HG02571 (cell line): ENCODE measurements around the gene PLCXD1.
"Not testable (repeated sequence)": the region's sequence is repeated elsewhere in the genome, so short reads cannot be mapped to it uniquely, and the experiment has no call there.

Experiments
- ATAC-seq: cut with Tn5 transposase; IDR thresholded peaks from one replicate; pipeline ENCODE4 v1.9.1; 2021; ENCODE audit warnings: mild to moderate bottlenecking, moderate library complexity; ENCODE audit not compliant: unreplicated experiment

Gene PLCXD1, protein sequence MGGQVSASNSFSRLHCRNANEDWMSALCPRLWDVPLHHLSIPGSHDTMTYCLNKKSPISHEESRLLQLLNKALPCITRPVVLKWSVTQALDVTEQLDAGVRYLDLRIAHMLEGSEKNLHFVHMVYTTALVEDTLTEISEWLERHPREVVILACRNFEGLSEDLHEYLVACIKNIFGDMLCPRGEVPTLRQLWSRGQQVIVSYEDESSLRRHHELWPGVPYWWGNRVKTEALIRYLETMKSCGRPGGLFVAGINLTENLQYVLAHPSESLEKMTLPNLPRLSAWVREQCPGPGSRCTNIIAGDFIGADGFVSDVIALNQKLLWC

DNA sequence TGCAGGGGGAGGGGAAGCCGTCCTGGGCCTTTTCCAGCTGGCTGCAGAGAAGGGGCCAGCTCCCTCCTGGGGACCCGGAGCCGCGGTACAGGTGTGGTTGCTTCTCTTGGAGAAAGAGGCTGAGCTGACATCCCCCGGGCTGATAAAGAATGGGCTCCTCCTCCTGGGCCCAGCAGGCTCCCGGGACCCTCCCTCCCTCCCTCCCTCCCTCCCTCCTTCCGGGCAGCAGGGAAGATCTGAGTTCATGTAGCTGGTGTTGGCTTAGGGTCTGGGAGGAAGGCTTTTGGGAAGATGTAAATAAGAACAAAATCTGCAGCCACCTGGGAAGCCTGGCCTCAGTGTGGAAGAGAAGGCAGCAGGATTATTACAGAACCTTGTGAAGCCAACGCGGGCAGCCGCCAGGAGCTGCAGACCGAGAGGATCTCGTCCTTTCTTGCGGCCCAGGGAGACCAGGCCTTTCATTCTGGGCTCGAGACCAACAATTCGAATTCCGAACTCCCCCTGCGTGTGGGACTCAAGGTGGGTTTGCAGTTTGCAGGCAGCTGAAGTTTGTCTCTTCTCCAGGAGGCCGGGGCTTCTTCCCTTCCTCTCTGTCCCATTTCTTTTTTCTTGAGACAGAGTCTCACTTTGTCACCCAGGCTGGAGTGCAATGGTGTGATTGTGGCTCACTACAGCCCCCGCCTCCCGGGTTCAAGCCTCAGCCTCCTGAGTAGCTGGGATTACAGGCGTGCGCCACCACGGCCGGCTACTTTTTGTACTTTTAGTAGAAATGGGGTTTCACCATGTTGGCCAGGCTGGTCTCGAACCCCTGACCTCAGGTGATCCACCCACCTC lies at the start of gene PLCXD1:
PLCXD1 (plus strand) TSS at position 216 of the 834 bp plus-strand sequence. CDS start 2,807 bp downstream, outside the sequence.
- ATAC-seq, result no peak

DNA sequence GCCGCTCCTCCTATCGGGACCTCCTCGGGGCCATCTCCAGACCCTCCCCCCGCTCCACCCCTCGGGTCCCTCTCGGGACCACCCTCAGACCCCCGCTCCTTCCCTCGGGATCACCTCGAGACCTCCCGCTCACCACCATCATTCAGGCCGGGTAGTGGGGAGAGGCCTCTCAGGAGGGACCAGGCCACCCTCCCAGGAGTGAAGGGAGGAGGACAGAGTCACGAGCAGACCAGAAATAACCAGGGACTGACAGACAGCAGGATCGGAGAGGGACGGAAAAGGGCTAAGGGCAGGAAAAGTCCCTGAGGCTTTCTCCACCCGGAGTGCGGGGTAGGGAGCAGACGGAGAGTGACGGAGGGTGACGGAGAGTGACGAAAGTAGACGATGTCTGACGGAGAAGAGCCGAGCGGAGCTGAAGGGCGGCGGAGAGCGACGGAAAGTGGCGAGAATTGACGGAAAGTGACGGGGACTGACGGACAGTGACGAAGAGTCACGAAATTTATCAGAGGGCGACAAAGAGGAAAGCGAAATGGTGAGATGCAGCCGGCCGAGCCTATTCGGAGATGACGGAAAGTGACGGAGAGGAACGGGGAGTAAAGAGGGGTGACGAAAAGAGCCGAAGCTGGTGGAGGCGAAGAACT lies 49.4 kb upstream of the PLCXD1 start:
- ATAC-seq, result peak; percentile 88

DNA sequence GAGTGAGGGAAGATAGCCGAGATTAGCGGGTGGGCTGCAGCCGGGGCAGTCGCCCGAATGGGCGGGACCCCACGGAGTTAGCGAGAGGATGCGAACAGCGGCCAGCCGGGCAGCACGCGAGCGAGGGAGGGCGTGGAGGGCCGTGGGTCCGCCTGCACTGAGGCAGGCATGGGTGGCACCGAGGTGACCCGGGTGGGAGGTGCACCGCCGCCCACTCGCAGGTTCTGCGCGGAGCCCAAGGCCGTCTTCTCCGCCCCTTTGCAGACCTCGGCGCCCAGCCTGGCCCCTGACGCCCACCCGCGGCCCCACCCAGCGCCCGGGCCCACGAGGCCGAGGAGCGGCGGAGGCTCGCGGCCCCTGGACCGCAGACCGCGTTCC lies 48.9 kb upstream of the PLCXD1 start:
- ATAC-seq, result peak; percentile 22

DNA sequence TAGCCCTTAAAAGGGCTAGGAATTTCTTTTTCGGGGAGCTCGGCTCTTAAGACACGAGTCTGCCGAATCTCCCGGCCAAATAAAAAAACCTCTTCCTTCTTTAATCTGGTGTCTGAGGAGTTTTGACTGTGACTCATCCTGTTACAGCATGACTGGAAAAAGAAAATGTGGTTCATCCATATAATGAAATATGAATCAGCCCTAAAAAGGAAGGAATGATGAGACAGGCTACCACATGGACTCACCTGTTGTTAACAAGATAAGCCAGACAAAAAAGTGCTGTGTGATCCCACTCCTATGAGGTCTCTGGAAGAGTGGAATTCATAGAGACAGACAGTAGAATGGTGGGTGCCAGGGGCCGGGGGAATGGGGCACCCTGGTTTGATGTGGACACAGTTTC lies 45.0 kb upstream of the PLCXD1 start:
- not testable (repeated sequence) for ATAC-seq

DNA sequence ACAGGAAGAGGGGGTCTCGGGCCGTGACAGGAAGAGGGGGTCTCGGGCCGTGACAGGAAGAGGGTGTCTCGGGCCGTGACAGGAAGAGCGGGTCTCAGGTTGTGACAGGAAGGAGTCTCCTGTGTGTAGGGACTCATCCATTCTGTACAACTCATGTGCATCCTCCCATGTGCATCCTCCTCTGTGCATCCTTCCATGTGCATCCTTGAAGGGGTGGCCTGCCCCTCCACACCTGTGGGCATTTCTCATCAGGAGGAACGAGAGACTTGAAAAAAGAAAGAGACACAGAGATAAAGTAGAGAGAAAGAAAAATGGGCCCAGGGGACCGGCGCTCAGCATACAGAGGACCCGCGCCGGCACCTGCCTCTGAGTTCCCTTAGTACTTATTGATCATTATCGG lies 30.2 kb upstream of the PLCXD1 start:
- ATAC-seq, result no peak

DNA sequence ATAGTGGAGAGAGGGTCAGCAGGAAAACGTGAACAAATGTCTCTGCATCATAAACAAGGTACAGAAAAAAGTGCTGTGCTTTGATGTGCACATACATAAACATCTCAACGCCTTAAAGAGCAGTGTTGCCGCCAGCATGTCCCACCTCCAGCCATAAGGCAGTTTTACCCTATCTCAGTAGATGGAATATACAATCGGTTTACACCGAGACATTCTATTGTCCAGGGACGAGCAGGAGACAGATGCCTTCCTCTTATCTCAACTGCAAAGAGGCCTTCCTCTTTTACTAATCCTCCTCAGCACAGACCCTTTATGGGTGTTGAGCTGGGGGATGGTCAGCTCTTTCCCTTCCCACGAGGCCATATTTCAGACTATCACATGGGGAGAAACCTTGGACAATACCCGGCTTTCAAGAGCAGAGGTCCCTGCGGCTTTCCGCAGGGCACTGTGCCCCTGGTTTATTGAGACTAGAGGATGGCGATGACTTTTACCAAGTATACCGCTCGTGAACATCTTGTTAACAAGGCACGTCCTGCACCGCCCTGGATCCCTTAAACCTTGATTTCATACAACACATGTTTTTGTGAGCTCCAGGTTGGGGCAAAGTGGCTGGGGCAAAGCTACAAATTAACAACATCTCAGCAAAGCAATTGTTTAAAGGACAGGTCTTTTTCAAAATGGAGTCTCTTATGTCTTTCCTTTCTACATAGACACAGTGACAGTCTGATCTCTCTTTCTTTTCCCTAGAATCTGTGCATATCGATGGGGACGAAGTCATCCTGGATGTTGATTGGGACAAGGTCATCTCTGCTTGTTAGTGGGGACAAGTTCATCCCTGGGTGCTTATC lies 29.6 kb upstream of the PLCXD1 start:
- ATAC-seq, result not testable (repeated sequence)

DNA sequence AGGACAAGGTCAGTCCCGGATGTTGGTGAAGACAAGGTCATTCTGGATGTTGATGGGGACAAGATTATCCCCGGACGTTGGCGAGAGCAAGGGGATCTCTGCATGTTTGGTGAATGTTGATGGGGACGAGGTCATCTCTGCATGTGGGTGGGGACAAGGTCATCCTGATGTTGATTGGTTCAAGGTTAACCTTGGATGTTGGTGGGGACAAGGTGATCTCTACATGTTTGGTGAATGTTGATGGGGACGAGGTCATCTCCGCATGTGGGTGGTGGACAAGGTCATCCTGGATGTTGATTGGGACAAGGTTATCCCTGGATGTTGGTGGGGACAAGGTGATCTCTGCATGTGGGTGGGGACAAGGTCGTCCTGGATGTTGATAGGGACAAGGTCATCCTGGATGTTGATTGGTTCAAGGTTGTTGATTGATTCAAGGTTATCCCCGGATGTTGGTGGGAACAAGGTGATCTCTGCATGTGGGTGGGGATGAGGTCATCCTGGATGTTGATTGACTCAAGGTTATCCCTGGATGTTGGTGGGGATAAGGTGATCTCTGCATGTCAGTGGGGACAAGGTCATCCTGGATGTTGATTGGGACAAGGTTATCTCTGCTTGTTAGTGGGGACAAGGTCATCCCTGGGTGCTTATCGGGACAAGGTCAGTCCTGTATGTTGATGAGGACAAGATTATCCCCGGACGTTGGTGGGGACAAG lies 28.8 kb upstream of the PLCXD1 start:
- ATAC-seq, result no peak

DNA sequence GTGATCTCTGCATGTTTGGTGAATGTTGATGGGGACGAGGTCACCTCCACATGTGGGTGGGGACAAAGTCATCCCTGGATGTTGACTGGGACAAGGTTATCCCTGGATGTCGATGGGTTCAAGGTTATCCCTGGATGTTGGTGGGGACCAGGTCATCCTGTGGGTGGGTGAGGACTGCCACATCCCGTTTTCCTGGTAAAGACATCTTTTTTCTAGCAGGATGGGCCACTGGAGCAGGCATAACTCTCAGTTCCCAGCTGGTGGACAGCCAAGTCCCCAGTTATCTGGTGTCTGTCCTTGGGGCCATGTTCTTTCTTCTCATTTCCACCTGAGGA lies 28.3 kb upstream of the PLCXD1 start:
- ATAC-seq, result no peak

DNA sequence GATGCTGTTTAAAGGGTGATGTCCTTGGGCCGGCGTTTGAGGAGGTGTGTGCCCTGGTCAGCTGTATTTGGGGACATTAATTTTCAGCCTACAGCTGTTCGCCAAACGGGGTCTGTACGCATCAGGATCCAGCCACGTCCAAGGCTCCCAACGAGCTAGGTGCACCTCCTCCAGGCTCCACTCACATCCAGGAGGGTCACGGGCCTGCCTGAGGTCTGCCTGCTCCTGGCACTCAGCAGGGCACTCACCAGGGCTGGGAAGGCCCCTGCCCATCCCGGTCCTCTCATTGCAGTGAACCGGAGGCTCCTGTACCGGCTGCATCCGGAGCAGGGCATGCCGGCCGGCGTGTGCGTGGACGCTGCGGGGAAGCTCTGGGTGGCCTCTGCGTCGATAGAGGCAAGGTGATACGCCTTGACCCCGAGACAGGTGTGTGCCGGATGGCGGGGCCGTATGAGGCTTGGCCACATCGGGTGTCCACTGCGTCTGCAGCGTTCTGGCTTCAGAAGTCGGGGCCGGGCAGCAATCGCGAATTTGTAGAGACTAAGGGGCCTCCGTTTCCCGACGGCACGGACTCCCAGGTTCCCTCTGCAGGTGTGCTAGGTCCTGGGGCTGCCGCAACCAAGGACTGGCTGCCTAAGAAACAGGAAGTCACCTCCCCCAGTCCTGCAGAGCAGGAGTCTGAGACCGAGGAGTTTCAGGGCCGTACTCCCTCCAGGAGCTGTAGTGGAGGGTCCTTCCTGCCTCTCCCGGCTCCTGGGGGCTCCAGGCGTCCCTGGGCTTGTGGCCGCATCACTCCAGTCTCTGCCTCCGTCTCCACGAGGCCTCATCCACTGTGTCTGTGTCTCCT lies 27.5 kb upstream of the PLCXD1 start:
- ATAC-seq, result no peak

DNA sequence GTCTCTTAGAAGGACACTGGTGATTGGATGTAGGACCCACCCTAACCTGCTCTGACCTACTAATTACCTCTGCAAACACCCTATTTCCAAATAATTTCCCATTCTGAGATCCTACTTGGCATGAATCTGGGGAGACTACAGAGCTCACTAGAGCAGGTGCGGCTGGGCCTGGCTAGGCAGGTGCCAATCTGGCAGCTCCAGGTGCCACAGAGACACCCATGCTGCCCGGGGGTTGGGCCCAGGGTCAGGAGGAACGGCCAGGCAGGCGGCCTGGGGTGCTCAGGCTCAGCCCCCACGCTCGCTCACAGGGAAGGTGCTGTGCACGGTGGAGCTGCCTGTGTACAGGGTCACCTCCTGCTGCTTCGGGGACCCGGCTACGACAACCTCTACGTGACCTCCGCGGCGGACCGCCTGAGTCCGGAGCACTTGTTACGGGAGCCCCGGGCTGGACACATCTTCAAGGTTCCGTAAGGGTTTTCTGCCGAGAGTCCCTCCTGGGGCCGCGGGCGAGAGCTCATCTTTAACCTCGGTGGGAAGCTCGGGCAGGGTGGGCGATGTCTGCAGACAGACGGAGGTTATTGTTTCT lies 26.5 kb upstream of the PLCXD1 start:
- no peak for ATAC-seq

DNA sequence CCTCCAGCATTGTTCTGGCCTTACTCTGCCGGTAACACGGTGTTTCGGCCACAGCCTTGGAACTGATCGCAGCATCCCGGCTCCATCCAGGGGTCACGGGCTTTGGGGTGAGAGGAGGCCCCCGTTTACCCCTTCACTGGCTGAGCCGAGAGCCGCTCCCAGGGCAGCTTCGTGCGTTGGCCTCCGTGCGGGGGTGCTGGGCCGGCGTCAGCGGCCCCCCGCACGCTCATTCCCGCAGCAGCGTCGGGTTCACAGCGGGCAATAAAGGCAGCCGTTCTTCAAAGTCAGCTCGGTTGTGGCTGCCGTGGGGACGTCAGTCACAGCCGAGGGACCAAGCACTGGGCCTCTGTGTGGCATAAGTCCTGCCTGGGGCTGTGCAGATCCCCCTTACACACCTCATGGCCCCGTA lies 25.3 kb upstream of the PLCXD1 start:
- no peak for ATAC-seq

DNA sequence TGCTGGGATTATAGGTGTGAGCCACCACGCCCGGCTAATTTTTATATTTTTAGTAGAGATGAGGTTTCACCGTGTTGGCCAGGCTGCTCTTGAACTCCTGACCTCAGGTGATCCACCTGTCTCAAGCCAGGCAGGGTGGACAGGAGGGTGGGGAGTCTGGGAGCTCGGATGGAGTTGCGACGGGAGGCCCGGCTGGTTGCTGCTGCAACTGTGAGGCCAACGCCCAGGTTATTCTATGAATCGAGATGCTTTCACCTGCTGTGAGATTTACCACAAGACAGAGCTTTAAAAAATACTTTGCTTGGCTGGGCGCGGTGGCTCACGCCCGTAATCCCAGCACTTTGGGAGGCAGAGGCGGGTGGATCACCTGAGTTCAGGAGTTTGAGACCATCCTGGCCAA lies 24.1 kb upstream of the PLCXD1 start:
- ATAC-seq, result not testable (repeated sequence)

DNA sequence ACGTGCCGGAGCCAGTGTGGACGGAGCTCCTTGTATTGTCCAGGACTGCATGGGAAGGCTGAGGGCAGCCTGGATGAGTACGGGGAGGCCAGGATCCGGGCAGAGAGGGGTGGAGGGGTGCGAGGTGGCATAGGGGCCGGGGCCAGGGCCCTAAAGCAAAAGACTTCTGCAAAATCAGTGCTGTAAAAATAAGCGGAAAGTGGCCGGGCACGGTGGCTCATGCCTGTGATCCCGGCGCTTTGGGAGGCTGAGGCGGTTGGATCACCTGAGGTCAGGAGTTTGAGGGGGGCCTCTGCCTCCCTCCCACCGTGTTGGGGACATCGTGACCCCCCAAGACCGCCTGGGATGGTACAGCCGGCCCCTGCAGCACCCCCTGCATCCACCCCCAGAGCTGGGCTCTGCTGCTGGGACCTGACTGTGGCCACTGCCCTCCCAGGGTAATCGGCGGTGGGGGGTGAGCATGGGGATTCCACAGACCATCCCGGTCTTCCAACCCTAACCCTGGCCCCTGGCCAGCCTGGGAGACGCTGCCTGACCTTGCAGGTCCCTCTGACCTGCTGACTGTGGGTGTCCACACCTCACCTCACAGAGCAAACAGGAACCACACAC lies 23.4 kb upstream of the PLCXD1 start:
- no peak for ATAC-seq

DNA sequence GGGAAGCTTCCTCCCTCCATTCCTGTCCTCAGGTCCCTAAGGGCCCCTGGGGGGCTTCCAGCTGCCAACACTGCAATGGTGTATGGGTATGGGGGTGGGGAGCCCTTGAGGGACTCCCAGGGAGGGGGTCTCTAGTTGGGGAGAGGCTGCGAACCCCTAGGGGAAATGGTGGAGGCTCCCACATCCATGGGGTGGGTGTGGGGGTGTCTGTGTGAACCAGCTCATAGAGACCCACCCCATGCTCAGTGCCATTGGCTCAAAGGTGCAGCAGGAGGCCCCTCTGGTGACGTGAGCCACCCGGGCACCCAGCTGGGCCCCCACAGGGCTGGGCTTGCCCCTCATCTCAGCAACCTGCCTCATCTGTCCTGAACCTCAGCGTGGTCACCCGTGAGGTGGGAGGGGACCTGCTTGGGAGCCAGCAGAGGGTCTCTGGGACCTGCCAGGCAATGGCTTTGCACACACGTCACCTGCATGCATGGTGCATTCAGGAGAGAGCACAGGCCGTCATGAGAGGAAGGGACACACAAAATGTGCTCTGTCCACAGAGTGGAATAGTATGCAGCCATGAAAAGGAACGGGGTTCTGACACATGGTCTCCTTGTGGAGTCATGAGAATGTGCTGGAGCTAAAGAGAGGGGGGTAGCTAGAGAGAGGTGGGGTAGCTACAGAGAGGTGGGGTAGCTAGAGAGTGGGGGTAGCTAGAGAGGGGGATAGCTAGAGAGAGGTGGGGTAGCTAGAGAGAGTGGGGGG lies 22.7 kb upstream of the PLCXD1 start:
- ATAC-seq, result no peak

DNA sequence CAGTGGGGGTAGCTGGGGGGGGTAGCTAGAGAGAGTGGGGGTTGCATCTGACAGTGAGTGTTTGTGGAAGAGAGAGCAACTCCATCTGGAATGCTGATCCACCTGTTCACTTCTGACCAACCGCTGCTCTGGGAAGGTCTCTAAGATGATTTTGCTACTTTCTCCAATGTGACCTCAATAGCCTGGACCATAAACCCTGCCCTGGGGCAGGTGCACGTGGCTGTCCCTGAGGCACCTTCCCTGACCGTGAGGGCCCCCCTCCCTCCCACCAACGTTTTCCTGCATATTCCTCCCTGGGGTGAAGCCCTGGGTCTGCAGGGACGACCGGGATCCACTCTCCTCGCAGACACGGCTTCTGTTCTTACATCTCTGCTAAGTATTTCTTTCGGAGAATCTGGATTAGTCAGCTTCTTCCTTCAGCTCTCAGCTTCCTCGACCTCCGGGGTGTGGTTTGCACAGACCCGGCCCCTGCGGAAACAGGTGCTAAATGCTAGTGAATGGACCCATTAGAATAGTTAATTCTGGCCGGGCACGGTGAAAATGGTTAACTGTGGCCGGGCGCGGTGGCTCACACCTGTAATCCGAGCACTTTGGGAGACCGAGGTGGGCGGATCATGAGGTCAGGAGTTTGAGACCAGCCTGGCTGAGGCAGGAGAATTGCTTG lies 21.4 kb upstream of the PLCXD1 start:
- ATAC-seq, result no peak

DNA sequence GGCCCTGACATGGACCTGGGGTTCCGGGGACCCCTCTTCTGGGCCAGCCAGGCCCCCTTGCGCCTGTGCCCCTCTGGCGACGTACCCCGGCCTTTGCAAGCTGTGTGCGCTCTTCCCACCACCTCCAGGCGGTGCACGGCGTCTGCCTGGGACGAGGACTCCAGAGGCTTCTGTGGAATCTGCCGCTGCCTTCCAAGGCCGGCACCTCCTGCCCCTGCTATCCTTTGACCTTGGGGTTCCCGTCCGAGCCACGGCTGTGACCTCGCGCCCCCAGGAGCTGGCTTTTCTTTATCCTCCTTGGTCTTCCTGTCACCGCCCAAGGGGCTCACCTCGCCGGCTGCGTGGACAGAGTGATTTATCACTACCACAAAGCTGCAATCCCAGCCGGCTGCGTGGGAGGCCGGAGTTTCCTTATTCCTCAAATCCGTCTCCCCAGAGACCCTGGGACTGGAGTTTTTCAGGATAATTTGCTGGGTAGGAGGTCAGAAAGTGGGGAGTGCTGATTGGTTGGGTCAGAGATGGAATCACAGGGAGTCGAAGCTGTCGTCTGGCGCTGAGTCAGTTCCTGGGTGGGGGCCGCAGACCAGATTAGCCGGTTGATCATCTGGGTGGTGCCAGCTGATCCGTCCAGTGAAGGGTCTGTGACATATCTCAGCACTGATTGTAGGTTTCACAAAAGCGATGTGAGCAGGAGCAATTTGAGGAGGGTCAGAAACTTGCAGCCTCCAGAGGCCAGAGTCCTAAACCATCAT lies 19.8 kb upstream of the PLCXD1 start:
- ATAC-seq, result no peak

DNA sequence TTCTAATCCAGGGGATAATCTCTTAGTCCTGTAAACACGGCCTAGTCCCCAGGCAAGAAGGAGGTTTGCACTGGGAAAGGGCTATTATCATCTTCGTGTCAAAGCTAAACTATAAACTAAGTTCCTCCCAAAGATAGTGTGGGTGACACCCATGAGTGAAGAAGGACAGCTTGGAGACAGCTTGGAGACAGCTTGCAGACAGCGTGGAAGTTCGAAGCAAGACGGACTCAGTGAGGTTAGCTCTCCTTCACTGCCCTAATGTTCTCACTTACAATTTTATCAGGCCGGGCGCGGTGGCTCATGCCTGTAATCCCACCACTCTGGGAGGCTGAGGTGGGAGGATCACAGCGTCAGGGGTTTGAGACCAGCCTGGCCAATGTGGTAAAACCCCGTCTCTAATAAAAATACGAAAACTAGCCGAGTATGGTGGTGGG lies 19.2 kb upstream of the PLCXD1 start:
- no peak for ATAC-seq
